Testis (tissue), 2 donors: Measurements from ENCODE around the gene PDIK1L.
"Not testable (repeated sequence)": the region's sequence is repeated elsewhere in the genome, so short reads cannot be mapped to it uniquely, and the experiment has no call there.

Source experiments
- POLR2A ChIP-seq: fragments of 450-650 bp; IDR thresholded peaks from one replicate; pipeline ENCODE4 v1.6.1; 2017; ENCODE audit warnings: antibody characterized with exemption, mild to moderate bottlenecking, moderate library complexity
- TF ChIP-seq, protein P1 (sequence below), 3 experiments: fragments of 450-650 bp in 2 of 3; fragments of 200-600 bp in 1 of 3; sonication (generic) in 1 of 3; IDR thresholded peaks; one replicate each; pipeline ENCODE4 v1.5.1; 2016 to 2019; ENCODE audit warnings: antibody characterized with exemption in 3 of 3, mild to moderate bottlenecking in 2 of 3, moderate library complexity in 1 of 3

DNA sequence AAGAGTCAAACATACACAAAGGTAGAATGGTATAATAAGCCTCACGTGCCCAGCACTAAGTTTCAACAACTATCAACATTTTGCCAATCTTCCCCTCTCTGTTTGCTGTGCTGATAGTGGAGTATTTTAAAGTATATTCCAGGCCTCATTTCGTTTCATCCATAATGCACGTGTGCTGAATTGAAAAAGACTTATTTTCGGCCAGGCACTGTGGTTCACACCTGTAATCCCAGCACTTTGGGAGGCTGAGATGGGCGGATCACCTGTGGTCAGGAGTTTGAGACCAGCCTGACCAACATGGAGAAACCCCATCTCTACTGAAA, 6.4 kb upstream of the PDIK1L start:
- not testable (repeated sequence) for TF ChIP-seq POLR2A
- TF ChIP-seq, protein P1, sequence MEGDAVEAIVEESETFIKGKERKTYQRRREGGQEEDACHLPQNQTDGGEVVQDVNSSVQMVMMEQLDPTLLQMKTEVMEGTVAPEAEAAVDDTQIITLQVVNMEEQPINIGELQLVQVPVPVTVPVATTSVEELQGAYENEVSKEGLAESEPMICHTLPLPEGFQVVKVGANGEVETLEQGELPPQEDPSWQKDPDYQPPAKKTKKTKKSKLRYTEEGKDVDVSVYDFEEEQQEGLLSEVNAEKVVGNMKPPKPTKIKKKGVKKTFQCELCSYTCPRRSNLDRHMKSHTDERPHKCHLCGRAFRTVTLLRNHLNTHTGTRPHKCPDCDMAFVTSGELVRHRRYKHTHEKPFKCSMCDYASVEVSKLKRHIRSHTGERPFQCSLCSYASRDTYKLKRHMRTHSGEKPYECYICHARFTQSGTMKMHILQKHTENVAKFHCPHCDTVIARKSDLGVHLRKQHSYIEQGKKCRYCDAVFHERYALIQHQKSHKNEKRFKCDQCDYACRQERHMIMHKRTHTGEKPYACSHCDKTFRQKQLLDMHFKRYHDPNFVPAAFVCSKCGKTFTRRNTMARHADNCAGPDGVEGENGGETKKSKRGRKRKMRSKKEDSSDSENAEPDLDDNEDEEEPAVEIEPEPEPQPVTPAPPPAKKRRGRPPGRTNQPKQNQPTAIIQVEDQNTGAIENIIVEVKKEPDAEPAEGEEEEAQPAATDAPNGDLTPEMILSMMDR (IDR thresholded peaks at IDR 0.05), result not testable (repeated sequence)
